GM23338 (cell line): ENCODE data around the gene JPH4.

Experiments used
- CREB1 ChIP-seq: fragments of 250-450 bp; sonication (Bioruptor Pico); IDR thresholded peaks from 2 replicates; pipeline ENCODE4 v1.5.0; 2020; ENCODE audit warnings: low read depth, mild to moderate bottlenecking, moderate library complexity
- EZH2 ChIP-seq: fragments of 200-600 bp; sonication (generic); IDR thresholded peaks from one replicate; pipeline ENCODE4 v1.8.0; 2017; ENCODE audit warnings: antibody characterized with exemption, mild to moderate bottlenecking, low read depth; ENCODE audit not compliant: unreplicated experiment
- EZH2phosphoT487 ChIP-seq: fragments of 200-600 bp; sonication (generic); IDR thresholded peaks from one replicate; pipeline ENCODE4 v1.8.1; 2018; ENCODE audit warnings: antibody characterized with exemption; ENCODE audit not compliant: unreplicated experiment
- JUNB ChIP-seq: IDR thresholded peaks from one replicate; pipeline ENCODE4 v1.6.1; 2016; ENCODE audit warnings: antibody characterized with exemption; ENCODE audit not compliant: unreplicated experiment
- NANOG ChIP-seq: IDR thresholded peaks from 2 replicates; pipeline ENCODE4 v1.6.1; 2016; ENCODE audit warnings: antibody characterized with exemption, borderline replicate concordance
- POLR2AphosphoS5 ChIP-seq: IDR thresholded peaks from 2 replicates; pipeline ENCODE4 v1.6.1; 2016; ENCODE audit warnings: antibody characterized with exemption, low read depth
- TF ChIP-seq, protein P1 (sequence below), 2 experiments: fragments of 200-600 bp in 1 of 2; sonication (generic) in 1 of 2; conservative IDR thresholded peaks; 2 replicates each; pipeline versions ENCODE4 v1.5.1 to v1.6.1; 2016 to 2017; ENCODE audit warnings: antibody characterized with exemption in 2 of 2, low read depth in 2 of 2, mild to moderate bottlenecking in 2 of 2, moderate library complexity in 1 of 2
- TF ChIP-seq, protein P2 (sequence below): IDR thresholded peaks from one replicate; pipeline ENCODE4 v1.6.1; 2018; ENCODE audit warnings: antibody characterized with exemption; ENCODE audit not compliant: unreplicated experiment
- TF ChIP-seq, protein P3 (sequence below): IDR thresholded peaks from 2 replicates; pipeline ENCODE4 v1.6.1; 2016; ENCODE audit warnings: antibody characterized with exemption

DNA sequence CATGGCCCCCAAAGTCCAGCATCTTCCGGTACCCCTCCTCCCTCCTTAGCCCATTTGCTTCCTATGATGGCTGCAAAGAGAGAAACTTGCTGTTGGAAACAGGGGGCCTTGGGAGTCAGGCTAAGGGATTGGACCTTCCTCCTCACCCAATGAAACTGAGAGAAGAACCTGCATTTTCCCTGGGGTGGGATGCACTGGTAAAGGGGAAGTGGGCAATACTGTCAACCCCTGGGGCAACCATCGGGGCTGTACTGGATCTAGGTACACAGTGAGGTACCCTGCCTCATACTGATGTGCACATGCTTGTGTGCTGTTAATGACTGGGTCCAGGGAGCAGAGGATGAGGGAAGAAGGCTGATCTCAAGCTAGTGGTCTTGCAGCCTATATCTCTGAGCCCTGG is 11.0 kb upstream of the JPH4 start:
- TF ChIP-seq, protein P1, sequence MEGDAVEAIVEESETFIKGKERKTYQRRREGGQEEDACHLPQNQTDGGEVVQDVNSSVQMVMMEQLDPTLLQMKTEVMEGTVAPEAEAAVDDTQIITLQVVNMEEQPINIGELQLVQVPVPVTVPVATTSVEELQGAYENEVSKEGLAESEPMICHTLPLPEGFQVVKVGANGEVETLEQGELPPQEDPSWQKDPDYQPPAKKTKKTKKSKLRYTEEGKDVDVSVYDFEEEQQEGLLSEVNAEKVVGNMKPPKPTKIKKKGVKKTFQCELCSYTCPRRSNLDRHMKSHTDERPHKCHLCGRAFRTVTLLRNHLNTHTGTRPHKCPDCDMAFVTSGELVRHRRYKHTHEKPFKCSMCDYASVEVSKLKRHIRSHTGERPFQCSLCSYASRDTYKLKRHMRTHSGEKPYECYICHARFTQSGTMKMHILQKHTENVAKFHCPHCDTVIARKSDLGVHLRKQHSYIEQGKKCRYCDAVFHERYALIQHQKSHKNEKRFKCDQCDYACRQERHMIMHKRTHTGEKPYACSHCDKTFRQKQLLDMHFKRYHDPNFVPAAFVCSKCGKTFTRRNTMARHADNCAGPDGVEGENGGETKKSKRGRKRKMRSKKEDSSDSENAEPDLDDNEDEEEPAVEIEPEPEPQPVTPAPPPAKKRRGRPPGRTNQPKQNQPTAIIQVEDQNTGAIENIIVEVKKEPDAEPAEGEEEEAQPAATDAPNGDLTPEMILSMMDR (conservative IDR thresholded peaks at IDR 0.05; ENCODE audit: low read depth in 2 of 2): no peak
- TF ChIP-seq POLR2AphosphoS5: no peak
- no peak for TF ChIP-seq CREB1 (CRISPR knock-in tag)
- no peak for TF ChIP-seq EZH2
- no peak for TF ChIP-seq EZH2phosphoT487
- TF ChIP-seq, protein P2, sequence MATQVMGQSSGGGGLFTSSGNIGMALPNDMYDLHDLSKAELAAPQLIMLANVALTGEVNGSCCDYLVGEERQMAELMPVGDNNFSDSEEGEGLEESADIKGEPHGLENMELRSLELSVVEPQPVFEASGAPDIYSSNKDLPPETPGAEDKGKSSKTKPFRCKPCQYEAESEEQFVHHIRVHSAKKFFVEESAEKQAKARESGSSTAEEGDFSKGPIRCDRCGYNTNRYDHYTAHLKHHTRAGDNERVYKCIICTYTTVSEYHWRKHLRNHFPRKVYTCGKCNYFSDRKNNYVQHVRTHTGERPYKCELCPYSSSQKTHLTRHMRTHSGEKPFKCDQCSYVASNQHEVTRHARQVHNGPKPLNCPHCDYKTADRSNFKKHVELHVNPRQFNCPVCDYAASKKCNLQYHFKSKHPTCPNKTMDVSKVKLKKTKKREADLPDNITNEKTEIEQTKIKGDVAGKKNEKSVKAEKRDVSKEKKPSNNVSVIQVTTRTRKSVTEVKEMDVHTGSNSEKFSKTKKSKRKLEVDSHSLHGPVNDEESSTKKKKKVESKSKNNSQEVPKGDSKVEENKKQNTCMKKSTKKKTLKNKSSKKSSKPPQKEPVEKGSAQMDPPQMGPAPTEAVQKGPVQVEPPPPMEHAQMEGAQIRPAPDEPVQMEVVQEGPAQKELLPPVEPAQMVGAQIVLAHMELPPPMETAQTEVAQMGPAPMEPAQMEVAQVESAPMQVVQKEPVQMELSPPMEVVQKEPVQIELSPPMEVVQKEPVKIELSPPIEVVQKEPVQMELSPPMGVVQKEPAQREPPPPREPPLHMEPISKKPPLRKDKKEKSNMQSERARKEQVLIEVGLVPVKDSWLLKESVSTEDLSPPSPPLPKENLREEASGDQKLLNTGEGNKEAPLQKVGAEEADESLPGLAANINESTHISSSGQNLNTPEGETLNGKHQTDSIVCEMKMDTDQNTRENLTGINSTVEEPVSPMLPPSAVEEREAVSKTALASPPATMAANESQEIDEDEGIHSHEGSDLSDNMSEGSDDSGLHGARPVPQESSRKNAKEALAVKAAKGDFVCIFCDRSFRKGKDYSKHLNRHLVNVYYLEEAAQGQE: no peak
- TF ChIP-seq, protein P3, sequence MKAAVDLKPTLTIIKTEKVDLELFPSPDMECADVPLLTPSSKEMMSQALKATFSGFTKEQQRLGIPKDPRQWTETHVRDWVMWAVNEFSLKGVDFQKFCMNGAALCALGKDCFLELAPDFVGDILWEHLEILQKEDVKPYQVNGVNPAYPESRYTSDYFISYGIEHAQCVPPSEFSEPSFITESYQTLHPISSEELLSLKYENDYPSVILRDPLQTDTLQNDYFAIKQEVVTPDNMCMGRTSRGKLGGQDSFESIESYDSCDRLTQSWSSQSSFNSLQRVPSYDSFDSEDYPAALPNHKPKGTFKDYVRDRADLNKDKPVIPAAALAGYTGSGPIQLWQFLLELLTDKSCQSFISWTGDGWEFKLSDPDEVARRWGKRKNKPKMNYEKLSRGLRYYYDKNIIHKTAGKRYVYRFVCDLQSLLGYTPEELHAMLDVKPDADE: no peak
- no peak for TF ChIP-seq NANOG
- TF ChIP-seq JUNB: no peak
